HG02678 (cell line): ENCODE data around the gene ZNF74.

Experiments used
- ATAC-seq: cut with Tn5 transposase; IDR thresholded peaks from one replicate; pipeline ENCODE4 v1.9.1; 2021; ENCODE audit warnings: mild to moderate bottlenecking, moderate library complexity; ENCODE audit not compliant: unreplicated experiment

Gene ZNF74

DNA sequence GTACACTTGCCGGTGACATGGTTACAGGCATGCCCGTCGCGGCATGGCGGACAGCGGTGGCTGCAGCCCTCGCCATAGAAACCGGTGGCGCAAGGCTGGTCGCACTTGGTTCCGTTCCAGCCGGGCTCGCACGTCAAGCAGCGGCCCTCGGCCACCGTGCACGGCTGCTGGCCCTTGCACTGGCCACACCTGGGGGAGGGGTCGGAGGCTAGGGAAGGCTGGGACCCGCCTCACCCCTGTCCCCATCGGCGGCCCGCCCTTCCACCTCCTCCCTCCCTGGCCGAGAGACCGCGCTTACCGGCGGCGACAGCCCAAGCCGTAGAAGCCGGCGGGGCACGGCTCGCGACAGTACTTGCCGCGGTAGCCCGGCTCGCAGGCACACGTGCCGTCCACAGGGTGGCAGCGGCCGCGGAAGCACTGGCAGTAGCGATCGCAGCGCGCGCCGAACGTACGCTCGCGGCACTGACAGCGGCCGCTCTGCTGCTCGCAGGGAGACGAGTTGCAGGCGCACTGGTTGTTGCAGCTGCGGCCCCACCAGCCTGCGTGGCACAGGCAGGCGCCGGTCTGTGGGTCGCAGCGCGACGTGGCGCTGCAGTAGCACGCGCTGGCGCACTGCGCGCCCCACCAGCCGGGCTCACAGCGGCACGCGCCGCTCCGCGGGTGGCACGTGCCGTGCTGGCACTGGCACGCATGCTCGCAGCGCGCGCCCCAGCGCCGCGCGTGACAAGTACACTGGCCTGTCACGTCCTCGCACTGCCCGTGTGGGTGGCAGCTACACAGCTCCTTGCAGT, 37.0 kb downstream of the ZNF74 start:
- no peak for ATAC-seq

- ATAC-seq = no peak
These were observed 37.7 kb downstream of the ZNF74 start for GRCh38 chr22:20431511-20432192.

DNA sequence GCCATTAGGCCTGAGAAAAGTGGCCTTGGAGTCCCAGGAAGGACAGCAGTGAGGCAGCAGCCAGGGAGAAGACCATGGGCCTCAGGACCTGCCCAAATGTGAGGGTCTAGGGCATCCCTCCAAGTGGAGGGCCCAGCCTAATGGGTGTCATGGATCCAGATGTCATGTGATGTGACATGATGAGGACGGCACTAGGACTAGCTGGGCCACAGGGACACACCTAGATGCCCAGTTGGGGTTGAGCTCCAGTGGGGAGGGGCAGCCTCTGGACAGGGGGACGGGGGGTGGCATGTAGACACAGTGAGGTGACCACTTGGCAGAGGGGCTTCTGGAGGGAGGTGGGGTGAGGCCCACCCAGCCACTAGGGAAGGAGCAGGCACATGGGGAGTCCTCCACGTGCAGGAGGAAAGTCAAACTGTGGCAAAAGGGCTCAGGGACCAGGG, 38.3 kb downstream of the ZNF74 start:
- no peak for ATAC-seq

- ATAC-seq = no peak
These were observed 39.2 kb downstream of the ZNF74 start for GRCh38 chr22:20433191-20433590.

DNA sequence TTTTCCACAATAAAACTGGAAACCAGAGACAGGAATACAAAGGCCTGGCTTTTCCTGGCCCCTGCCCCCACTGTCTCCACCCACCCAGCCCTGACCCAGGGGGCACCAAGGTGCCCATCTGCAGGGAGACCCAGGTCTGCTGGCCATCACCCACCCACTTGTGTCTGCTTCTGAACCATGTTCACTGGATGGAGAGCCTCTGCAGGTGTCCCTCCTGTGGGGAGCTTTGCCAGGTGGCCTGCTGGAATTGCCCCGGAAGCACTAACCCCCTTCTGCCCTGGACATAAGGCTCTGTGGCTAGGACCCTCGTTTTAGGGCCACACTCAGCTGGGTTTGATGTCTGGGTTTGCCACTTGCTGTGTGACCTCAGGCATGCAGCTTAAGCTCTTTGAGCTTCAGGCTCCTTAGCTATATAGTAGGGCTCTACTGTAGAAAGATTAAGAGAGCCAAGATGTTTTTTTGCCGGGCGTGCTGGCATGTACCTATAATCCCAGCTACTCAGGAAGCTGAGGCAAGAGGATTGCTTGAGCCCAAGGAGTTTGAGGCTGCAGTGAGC, 39.8 kb downstream of the ZNF74 start:
- ATAC-seq = no peak

DNA sequence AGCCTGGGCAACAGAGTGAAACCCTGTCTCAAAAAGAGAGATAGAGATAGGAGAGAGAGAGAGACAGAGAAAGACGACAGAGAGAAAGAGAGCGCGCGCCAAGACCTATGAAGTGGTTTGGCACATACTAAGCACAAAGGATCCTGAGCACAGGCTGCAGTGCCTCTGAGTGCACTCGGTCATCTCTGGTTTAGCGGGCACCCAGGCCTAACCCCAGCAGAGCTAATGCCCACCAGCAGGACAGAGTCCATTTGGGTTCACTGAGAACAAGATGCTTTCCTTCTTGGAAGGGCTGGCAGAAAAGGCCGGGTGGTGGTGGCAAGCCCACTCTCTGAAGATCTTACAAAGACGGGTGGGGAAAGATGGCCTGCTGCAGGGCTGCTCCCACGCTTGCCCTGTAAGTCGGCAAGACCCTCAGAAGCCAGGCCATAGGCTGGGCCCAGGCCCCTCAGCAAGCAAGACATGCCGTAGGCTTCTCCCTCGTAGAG, 40.4 kb downstream of the ZNF74 start:
- no peak for ATAC-seq

DNA sequence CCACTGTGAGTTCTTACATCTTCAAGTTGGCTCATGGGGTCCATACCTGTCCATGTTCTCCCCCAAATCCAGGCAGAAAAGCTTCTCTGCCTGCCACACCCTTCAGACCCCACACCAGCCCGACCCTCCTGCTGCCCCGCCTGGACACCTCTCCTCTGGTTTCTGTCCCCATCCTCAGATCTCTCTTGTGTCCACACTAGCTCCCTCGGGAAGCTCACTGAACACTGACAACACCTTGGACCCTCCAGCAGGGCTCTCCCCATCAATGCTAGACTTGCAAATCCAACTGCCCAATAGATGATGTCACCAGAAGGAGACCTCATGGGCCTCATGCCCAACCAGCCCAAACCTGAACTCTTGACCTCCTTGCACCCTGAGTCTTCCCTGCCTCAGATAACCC, 40.8 kb downstream of the ZNF74 start:
- ATAC-seq = no peak

DNA sequence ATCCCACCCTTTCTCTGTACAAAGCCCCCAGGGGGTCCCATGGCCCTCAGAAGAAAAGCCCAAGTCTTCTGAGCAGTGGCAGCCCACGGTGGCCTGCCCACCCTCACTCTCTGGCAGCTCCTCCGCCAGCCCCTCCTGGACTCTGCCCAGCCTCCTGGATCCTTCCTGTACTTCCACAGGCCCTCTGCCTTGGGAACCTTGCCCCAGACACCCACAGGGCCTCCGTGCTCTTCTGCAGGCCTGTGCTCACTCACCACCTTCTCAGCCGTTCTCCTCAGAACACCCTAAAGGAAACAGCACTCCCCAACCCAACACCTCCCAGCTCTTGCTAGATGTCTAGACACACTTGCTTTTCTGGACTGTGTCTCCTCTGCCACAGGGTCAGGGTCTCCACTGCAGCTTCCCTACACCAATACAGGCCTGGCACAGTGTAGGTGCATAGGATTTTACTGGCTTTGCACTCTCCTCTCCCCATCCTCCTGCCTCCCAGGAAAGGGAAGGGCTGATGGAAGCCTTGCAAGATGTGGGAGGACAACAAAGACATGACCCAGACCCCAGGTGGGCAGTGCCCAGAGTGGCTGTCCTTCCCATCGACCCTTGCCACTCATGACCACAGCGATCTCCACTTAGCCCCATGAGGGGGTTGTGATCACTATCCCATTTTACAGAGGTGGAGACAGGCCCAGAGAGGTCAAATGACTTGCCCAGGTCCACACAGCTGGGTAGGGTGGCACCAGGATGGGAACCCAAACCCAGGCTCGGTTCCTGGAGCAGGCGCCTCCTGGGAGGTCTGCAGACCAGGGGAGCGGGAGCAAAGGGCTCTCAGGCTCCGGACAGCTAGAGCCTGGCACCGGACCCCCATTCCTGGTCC, 41.7 kb downstream of the ZNF74 start:
- no peak for ATAC-seq

GRCh38 chr22:20436307-20436767, 42.4 kb downstream of the ZNF74 start:
- ATAC-seq = no peak

- ATAC-seq = no peak
These were observed 43.0 kb downstream of the ZNF74 start for GRCh38 chr22:20436768-20437612.

DNA sequence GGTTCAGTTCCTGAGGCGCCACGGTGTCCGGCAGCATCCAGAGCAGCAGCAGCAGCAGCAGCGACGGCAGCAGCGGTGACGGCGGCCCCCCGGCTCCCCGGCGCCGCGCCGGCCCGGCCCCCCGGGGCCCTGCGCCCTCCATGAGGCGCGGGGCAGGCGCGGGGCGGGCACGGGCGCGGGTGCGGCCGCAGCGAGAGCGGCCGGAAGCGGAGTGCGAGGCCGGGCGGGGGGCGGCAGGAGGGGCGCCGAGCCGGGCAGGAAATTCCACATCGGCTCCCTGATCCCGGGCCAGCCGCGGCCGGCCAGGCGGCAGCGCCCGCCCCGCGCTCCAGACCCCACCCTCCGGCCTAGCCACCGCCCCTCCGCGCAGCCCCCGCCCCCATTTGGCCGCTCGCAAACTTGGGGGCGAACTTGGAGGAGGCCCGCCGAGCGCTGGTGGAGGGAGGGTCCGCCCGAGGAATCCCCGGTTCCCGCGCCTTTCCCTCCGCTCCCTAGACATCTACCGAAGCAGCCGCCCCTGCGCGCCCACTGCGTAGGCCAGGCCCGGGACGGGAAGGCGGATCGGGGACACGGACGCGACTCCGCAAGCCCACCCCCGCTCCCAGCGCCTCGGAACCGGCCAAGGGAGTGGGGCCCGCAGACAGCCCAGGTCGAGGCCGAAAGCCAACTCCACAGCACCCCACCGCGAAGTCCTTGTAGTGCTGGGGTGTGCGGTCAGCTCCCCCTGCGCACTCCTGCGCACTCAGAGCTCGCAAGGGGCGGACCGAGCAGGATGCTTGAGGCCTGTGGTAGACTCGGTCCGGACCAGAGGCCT, 43.9 kb downstream of the ZNF74 start, which contains the start of gene SCARF2:
SCARF2 (minus strand) TSS at position 213 of the 814 bp plus-strand sequence; CDS start at position 142, 71 bp downstream.
- ATAC-seq = no peak

DNA sequence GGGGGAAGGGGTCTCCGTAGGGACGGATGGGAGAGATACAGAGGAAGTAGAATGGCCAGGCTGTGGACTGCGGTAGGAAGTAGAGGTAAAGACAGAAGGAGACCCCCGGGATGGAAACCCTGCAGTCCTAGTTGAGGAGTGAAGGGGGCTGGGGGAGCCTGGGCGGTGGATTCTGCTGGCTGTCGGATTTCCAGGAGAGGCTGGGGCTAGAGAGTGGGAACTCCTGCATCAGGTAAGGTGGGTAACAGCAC, 44.4 kb downstream of the ZNF74 start:
- no peak for ATAC-seq

GRCh38 chr22:20438678-20439492, 44.9 kb downstream of the ZNF74 start:
- no peak for ATAC-seq

DNA sequence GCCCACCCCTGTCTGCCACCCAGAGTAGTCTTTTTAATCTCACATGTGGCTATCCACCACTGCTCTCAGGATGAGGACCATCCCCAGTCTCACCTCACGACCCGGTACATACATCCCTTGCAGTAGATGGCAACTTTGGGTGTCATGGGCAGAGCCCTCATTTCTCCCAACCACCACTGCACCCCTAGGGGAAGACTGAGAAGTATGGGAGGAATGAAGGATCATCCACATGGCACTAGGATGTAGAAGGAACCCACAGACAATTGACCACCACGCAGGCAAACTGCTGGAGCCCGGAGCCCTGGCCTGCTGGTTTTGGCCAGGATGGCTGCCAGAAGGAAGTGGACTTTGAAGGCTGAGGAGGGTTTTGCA, 45.6 kb downstream of the ZNF74 start:
- ATAC-seq = no peak

DNA sequence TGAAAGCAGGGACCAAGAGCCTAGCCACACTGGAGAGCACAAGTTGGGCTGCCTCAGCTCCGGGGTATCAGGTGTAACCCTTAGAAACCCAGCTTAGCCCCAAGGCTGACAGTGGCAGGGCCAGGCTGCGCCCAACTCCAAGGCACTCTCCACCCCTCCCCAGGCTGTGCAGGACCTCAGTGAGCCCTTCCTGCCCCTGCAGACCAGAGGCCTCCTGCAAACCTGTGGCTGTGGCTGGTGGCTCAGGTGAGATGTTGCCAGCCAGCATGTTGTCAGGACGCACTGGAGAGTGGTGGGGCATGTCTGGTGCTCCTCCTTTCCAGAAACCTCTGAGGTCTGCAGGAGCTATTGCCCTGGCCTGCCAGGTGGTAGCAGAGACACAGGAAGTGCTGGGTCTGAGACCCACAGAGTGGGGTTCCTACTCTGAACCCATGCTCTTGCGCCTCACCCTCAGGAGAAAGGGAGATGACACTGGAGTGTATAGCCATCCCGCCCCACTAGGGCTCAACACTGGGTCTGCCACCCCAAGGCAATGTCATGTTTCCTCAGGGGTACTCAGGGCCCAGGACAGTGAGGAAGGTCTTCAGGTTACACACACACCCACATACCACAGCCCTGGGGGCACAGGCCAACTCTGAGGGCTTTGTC, 46.1 kb downstream of the ZNF74 start:
- no peak for ATAC-seq

DNA sequence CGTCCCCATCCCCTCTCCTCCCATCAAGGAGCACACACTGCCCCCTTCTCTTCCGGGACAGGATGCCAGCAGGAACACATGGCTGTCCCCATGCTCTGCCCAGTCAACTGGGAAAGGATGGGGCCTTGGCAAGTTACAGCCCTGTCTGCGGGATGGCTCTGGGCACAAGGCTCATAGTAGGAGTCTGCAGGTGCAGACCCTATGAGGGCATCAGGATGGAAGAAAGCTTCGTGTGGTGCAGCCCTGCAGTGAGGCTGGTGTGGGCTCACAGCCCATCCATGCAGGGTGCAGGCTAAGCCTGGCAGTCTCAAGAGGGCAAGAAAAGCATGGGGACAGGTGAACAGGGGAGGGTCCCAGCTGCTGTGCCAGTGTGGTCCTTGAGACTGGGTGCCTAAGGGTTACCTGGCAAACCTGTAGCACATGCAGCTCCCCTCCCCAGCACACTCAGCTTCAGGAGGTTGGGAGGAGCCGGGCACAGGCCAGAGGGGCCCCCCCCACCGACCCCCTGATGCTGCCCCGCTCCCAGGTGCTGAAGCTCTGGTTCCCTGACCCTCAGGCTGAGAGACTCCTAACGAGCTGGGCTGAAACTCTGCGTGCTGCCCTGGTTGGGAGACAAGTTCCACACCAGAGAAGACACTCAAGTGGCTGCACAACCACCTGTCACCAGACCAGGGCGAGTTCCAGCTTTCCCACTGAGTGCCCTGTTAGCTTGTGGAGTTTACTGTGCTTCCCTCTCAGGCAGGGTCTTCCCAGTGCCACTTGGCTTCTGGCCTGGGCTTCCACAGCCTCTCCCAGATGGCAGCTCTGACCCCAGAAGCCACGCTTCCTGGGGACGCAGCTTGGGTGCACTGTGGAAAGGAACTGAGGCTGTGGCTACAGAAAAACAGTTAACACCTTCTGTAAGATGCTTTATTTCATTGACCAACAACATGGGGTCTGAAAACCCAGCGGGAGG, 47.0 kb downstream of the ZNF74 start:
- ATAC-seq = no peak
